ENCODE measurements around the gene NTPCR.

DNA sequence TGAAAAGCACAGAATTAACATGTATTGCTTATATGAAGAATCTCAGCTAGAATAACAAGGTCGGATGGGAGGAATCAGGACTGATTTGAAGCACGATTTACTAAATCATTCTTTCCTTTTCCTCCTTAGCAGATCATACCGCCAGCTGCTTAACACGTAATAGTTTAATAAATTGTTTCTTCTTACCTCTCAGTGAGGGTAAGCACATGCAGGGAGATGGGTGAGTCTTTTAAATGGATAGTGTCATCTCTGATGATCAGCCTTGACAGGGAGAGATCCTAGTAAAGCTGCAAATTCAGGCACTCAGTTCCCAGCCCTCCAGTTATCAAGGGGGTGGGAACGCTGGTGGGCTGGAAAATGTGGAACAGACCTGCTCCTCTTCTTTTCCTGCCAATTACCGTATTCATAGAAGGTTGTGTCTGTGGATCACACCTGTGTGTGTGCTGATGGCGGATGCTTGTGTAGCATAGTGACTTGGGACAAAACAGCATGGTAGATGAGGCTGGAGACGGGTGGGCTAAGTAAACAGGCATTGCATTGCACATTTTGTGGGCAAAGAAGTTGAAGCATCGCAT lies 30.7 kb downstream of the NTPCR start:
- TF ChIP-seq, protein P1, sequence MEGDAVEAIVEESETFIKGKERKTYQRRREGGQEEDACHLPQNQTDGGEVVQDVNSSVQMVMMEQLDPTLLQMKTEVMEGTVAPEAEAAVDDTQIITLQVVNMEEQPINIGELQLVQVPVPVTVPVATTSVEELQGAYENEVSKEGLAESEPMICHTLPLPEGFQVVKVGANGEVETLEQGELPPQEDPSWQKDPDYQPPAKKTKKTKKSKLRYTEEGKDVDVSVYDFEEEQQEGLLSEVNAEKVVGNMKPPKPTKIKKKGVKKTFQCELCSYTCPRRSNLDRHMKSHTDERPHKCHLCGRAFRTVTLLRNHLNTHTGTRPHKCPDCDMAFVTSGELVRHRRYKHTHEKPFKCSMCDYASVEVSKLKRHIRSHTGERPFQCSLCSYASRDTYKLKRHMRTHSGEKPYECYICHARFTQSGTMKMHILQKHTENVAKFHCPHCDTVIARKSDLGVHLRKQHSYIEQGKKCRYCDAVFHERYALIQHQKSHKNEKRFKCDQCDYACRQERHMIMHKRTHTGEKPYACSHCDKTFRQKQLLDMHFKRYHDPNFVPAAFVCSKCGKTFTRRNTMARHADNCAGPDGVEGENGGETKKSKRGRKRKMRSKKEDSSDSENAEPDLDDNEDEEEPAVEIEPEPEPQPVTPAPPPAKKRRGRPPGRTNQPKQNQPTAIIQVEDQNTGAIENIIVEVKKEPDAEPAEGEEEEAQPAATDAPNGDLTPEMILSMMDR (IDR thresholded peaks at IDR 0.05; ENCODE audit: insufficient read depth, low read depth, low read length), result no peak
- TF ChIP-seq EZH2 (IDR thresholded peaks at IDR 0.05; ENCODE audit: insufficient read depth, low read length), result no peak
